HepG2 (cell line): ENCODE data around the gene NPW. TPM values are rescaled to one million over a fixed set of nuclear protein-coding genes. Genes with fewer than 3 reads are reported as not detected.

ENCODE experiments used
- ATAC-seq: fragments of 200-7000 bp; cut with Tn5 transposase; 3 replicates; pipeline ENCODE4 v1.9.1; 2020; ENCODE audit warnings: mild to moderate bottlenecking, moderate library complexity
- BruUV-seq: library from RNA; stranded (reverse); fragments of 400-500 nt; replicated peaks from 2 replicates; lab custom pipeline; 2021; lab: Mats Ljungman, UMichigan
- CTCF ChIA-PET: fragments of 300-600 bp; formaldehyde crosslinking; extraction: SDS; loops from one replicate; lab custom pipeline; 2021; ENCODE audit warnings: low total read pairs, inconsistent platforms, low intra/inter-chr PET ratio; lab: Yijun Ruan, JAX
- POLR2A ChIA-PET: fragments of 350-600 bp; sonication (Branson Sonifier 250); formaldehyde crosslinking; loops from one replicate; lab custom pipeline; 2020; ENCODE audit warnings: antibody characterized with exemption, inconsistent platforms; lab: Yijun Ruan, JAX
- DNase-seq: peaks from one replicate; pipeline ENCODE4 v3.0.0-alpha.2; 2015; ENCODE audit warnings: low spot score
- FAIRE-seq: peaks from 3 replicates; lab custom pipeline; 2011; peaks lifted over from hg19 to GRCh38; lab: Jason Lieb, UNC
- H2AFZ ChIP-seq: one replicate; pipeline ENCODE4 v1.6.1; 2011; ENCODE audit warnings: low read length, inconsistent platforms
- H3K27ac ChIP-seq: fragments of 300-600 bp; 3 replicates; pipeline ENCODE4 v1.8.0; 2011; ENCODE audit warnings: mixed run types, mild to moderate bottlenecking, mixed read lengths, low read length, inconsistent platforms; ENCODE audit not compliant: insufficient read depth; ENCODE audit errors: extremely low read length
- H3K27me3 ChIP-seq, 2 experiments: fragments of 200-600 bp in 1 of 2; 2 replicates in 1 of 2; 3 replicates in 1 of 2; pipeline versions ENCODE4 v1.6.0 to v1.8.0; 2011; ENCODE audit warnings: low read length in 2 of 2, mild to moderate bottlenecking in 2 of 2, moderate library complexity in 2 of 2, inconsistent platforms in 1 of 2; ENCODE audit not compliant: insufficient read depth in 2 of 2, control insufficient read depth in 1 of 2
- H3K36me3 ChIP-seq, 2 experiments: fragments of 200-600 bp in 1 of 2; replicated peaks in 1 of 2; 2 replicates in 1 of 2; 3 replicates in 1 of 2; pipeline versions ENCODE4 v1.5.1 to v1.8.0; 2011; ENCODE audit warnings: low read length in 2 of 2, inconsistent platforms in 1 of 2; ENCODE audit not compliant: insufficient read depth in 2 of 2, control insufficient read depth in 1 of 2
- H3K4me1 ChIP-seq: 2 replicates; pipeline ENCODE4 v1.5.1; 2012; ENCODE audit warnings: low read length, inconsistent platforms; ENCODE audit not compliant: insufficient read depth
- H3K4me2 ChIP-seq: 2 replicates; pipeline ENCODE4 v1.6.0; 2011; ENCODE audit warnings: low read depth, low read length, inconsistent platforms
- H3K4me3 ChIP-seq, 3 experiments: fragments of 200-600 bp in 1 of 3; sonication (generic), shearing (Covaris generic) in 1 of 3; replicated peaks in 1 of 3; 2 replicates each; pipeline ENCODE4 v1.5.1; 2011 to 2016; ENCODE audit warnings: low read length in 3 of 3, inconsistent platforms in 2 of 3, low read depth in 2 of 3, mild to moderate bottlenecking in 2 of 3, control low read depth in 1 of 3, mixed read lengths in 1 of 3; ENCODE audit not compliant: insufficient read depth in 1 of 3
- H3K79me2 ChIP-seq: one replicate; pipeline ENCODE4 v1.6.1; 2011; ENCODE audit warnings: low read length, inconsistent platforms; ENCODE audit not compliant: insufficient read depth
- H3K9ac ChIP-seq: 2 replicates; pipeline ENCODE4 v1.6.0; 2011; ENCODE audit warnings: mild to moderate bottlenecking, low read depth, low read length, inconsistent platforms; ENCODE audit not compliant: insufficient read depth
- H3K9me3 ChIP-seq: 2 replicates; pipeline ENCODE4 v1.5.1; 2012; ENCODE audit warnings: mild to moderate bottlenecking, low read length
- H4K20me1 ChIP-seq: 2 replicates; pipeline ENCODE4 v1.6.0; 2011; ENCODE audit warnings: inconsistent platforms, mild to moderate bottlenecking, low read length, moderate library complexity; ENCODE audit not compliant: insufficient read depth
- ATAD3A ChIP-seq: sonication (generic); formaldehyde crosslinking; IDR thresholded peaks from 2 replicates; pipeline ENCODE4 v1.4.0; 2020; ENCODE audit warnings: missing genetic modification reagents
- RBFOX2 ChIP-seq: fragments of 200-400 bp; formaldehyde crosslinking; IDR thresholded peaks from 2 replicates; pipeline ENCODE4 v1.6.1; 2017; ENCODE audit warnings: low read depth, mild to moderate bottlenecking, low read length
- SNRNP70 ChIP-seq: fragments of 200-400 bp; formaldehyde crosslinking; IDR thresholded peaks from 2 replicates; pipeline ENCODE4 v1.6.1; 2017; ENCODE audit warnings: mild to moderate bottlenecking, low read depth, low read length, moderate library complexity
- ZMYM4 ChIP-seq: sonication (generic); formaldehyde crosslinking; IDR thresholded peaks from 2 replicates; pipeline ENCODE4 v1.8.1; 2023; ENCODE audit warnings: mild to moderate bottlenecking, missing genetic modification reagents
- WGBS: methylation state at CpG from one replicate; pipeline ENCODE4 v1.1.6; 2017; ENCODE audit warnings: low lambda C conversion rate; 5-methylcytosine and 5-hydroxymethylcytosine counted together
- in situ Hi-C: cut with HindIII; loops from 2 replicates; pipeline ENCODE4 v1.10.0; 2017; ENCODE audit warnings: low pct_unique_long_range_greater_than_20kb; ENCODE audit not compliant: extremely low pct_ligation_motif_present
- intact Hi-C: fragments of 100-400 bp; cut with micrococcal nuclease; formaldehyde crosslinking; loops from one replicate; pipeline ENCODE4 v1.10.0; 2022; ENCODE audit not compliant: unreplicated experiment
- polyA plus RNA-seq, 8 experiments: library from polyadenylated mRNA; depleted of rRNA in 3 of 8; stranded (reverse) in 7 of 8; unstranded in 1 of 8; fragments of >200 nt; fragmentation: Illumina TruSeq in 4 of 8; extraction: Trizol in 4 of 8; gene quantifications; 2 replicates each; pipeline versions ENCODE4 v1.2.1 to v1.2.3, GENCODE V29; 2011 to 2016; ENCODE audit warnings: low read depth in 4 of 8, missing spikeins in 1 of 8, mixed read lengths in 1 of 8; ENCODE audit not compliant: insufficient read depth in 1 of 8
- total RNA-seq, 5 experiments: library from RNA; depleted of rRNA; stranded (reverse); fragments of >200 nt; fragmentation: Illumina TruSeq; extraction: Trizol; gene quantifications; 2 replicates each; pipeline ENCODE4 v1.2.3, GENCODE V29; 2016; ENCODE audit warnings: low read depth in 1 of 5

Gene NPW
- total and polyA plus RNA-seq, 2 of the 13 experiments (the other 11 are each of a cell fraction or from before 2014, with no cell fraction given) = 0.24 to 0.97 TPM

- no peak for DNase-seq
- Histone ChIP-seq H3K9me3 (no peaks in the 10 kb centered on the region), H3K27me3 (peaks cover 1 to 9% of the 10 kb centered on the region in 2 experiments; a peak in 2 of 5 replicates), H3K4me2 (peak overlapping the region; percentile 89), H2AFZ (no peak overlapping the region), H4K20me1 (0 out of 2 replicates have a peak, but pooled peaks cover 7% of the 10 kb centered on the region), H3K4me1 (peaks cover 76% of the 10 kb centered on the region), H3K4me3 (no peak overlapping the region), H3K9ac (0 out of 2 replicates have a peak overlapping the region, but pooled peaks have one; percentile 54), H3K27ac (no peak overlapping the region), H3K79me2 (peaks cover 3% of the 10 kb centered on the region)
- ChIA-PET CTCF (no interaction called here), POLR2A (interaction anchor here (1.8 to 6.2 kb wide), 3 partner anchors 7 to 20 kb away, joined by 6 to 62 read pairs (median 14); no protein-coding TSS in a partner anchor)
- in situ Hi-C loops = no loop called here
- WGBS = 91% methylated on average over 16 of the region's 18 CpGs
- TSS peak; percentile 37 for BruUV-seq
- TF ChIP-seq ATAD3A (CRISPR knock-in tag) (no peak), ZMYM4 (CRISPR knock-in tag) (0 out of 2 replicates have a peak, but pooled peaks have one; percentile 1)
- TF ChIP-seq, all 625 proteins: peak for 1
- intact Hi-C loops = no loop called here
- FAIRE-seq (no peak), ATAC-seq (no peak)
- no peaks in the 10 kb centered on the region; a peak in 1 of 5 replicates for H3K36me3 ChIP-seq
These were observed 9.1 kb downstream of the NPW start for GRCh38 chr16:2028620-2029220.

DNA sequence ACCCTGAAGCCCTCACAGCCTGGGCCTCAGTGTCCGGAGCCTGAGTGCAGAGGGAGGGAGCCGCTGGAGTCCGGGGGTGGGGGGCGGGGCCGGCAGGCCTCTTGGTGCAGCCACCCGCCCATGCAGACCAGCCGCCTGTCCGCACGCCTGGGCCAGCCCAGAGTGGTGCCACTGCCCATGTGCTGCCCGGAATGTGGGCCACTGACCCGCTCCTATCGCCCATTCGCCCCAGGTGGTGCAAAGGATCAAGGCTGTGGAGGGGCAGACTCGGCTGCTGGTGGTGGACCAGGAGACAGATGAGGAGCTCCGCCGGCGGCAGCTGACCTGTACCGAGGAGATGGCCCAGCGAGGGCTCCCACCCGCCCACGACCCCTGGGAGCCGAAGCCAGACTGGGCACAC lies 9.8 kb downstream of the NPW start:
- Histone ChIP-seq H3K9ac (no peak overlapping the region), H3K4me2 (no peak overlapping the region), H3K27ac (no peak overlapping the region), H2AFZ (no peak overlapping the region), H3K4me1 (peaks cover 76% of the 10 kb centered on the region), H3K4me3 (no peak overlapping the region), H3K36me3 (no peaks in the 10 kb centered on the region; a peak in 1 of 5 replicates), H4K20me1 (0 out of 2 replicates have a peak, but pooled peaks cover 7% of the 10 kb centered on the region), H3K27me3 (peaks cover 0 to 9% of the 10 kb centered on the region in 2 experiments; a peak in 1 of 5 replicates), H3K79me2 (peaks cover 3% of the 10 kb centered on the region), H3K9me3 (no peaks in the 10 kb centered on the region)
- CTCF ChIA-PET = no interaction called here
- POLR2A ChIA-PET = no interaction called here
- no TSS peak for BruUV-seq
- in situ Hi-C loops (no loop called here), intact Hi-C loops (no loop called here)
- TF ChIP-seq RBFOX2 (0 out of 2 replicates have a peak, but pooled peaks have one; percentile 31), SNRNP70 (no peak)
- WGBS = no CpG with 5 or more reads among the region's 22 CpGs
- DNase-seq (no peak), ATAC-seq (no peak), FAIRE-seq (no peak)
